GM23338 (cell line): Measurements from ENCODE around the gene HOXB6. TPM values are rescaled to one million over a fixed set of nuclear protein-coding genes. Genes with fewer than 3 reads are reported as not detected.

Experiments used
- ATAC-seq: fragments of 200-7000 bp; cut with Tn5 transposase; 3 replicates; pipeline ENCODE4 v1.9.1; 2020
- DNase-seq: peaks from one replicate; pipeline ENCODE4 v3.0.0-alpha.2; 2015; ENCODE audit warnings: low spot score
- H2AFZ ChIP-seq: fragments of 200-600 bp; sonication (generic); 2 replicates; pipeline ENCODE4 v1.8.0; 2016; ENCODE audit warnings: antibody characterized with exemption, mild to moderate bottlenecking, moderate library complexity
- H3F3A ChIP-seq: fragments of 200-600 bp; sonication (generic); replicated peaks from 2 replicates; pipeline ENCODE4 v1.8.0; 2017; ENCODE audit warnings: antibody characterized with exemption, mixed run types, low read depth
- H3K27ac ChIP-seq: fragments of 200-600 bp; sonication (generic); 2 replicates; pipeline ENCODE4 v1.6.1; 2016; ENCODE audit warnings: low read depth
- H3K27me3 ChIP-seq: fragments of 200-600 bp; sonication (generic); 2 replicates; pipeline ENCODE4 v1.8.0; 2016; ENCODE audit warnings: mild to moderate bottlenecking, mixed run types, moderate library complexity; ENCODE audit not compliant: insufficient read depth
- H3K36me3 ChIP-seq: fragments of 200-600 bp; sonication (generic); 2 replicates; pipeline ENCODE4 v1.8.0; 2016; ENCODE audit warnings: mild to moderate bottlenecking; ENCODE audit not compliant: insufficient read depth
- H3K4me1 ChIP-seq: fragments of 200-600 bp; sonication (generic); 2 replicates; pipeline ENCODE4 v1.8.0; 2016; ENCODE audit warnings: mild to moderate bottlenecking, moderate library complexity; ENCODE audit not compliant: insufficient read depth
- H3K4me2 ChIP-seq: fragments of 200-600 bp; sonication (generic); 2 replicates; pipeline ENCODE4 v1.7.1; 2017; ENCODE audit warnings: mixed run types
- H3K4me3 ChIP-seq: fragments of 200-600 bp; sonication (generic); 2 replicates; pipeline ENCODE4 v1.6.1; 2016; ENCODE audit warnings: mixed run types
- H3K79me2 ChIP-seq: fragments of 200-600 bp; sonication (generic); replicated peaks from 2 replicates; pipeline ENCODE4 v1.8.0; 2017; ENCODE audit warnings: mild to moderate bottlenecking; ENCODE audit not compliant: insufficient read depth
- H3K9me2 ChIP-seq: fragments of 200-600 bp; sonication (generic); 2 replicates; pipeline ENCODE4 v1.8.0; 2017; ENCODE audit not compliant: insufficient read depth
- H4K20me1 ChIP-seq: fragments of 200-600 bp; sonication (generic); replicated peaks from 2 replicates; pipeline ENCODE4 v1.8.0; 2017; ENCODE audit warnings: mild to moderate bottlenecking; ENCODE audit not compliant: insufficient read depth
- H3K27ac Mint-ChIP-seq: 2 replicates; pipeline ENCODE4 v1.8.0; 2020; ENCODE audit warnings: inconsistent platforms, mild to moderate bottlenecking, moderate library complexity, mixed read lengths
- H3K27me3 Mint-ChIP-seq: 3 replicates; pipeline ENCODE4 v1.8.0; 2022; ENCODE audit warnings: low read depth, mild to moderate bottlenecking, moderate library complexity, mixed read lengths, inconsistent platforms; ENCODE audit not compliant: insufficient read depth, poor library complexity
- H3K36me3 Mint-ChIP-seq: 3 replicates; pipeline ENCODE4 v1.8.0; 2021; ENCODE audit warnings: low read depth, mild to moderate bottlenecking, inconsistent platforms, moderate library complexity, mixed read lengths
- H3K4me1 Mint-ChIP-seq: 3 replicates; pipeline ENCODE4 v1.8.0; 2020; ENCODE audit warnings: mild to moderate bottlenecking, inconsistent platforms, mixed read lengths
- H3K4me3 Mint-ChIP-seq: 3 replicates; pipeline ENCODE4 v1.8.0; 2021; ENCODE audit warnings: moderate library complexity, mild to moderate bottlenecking, inconsistent platforms, mixed read lengths
- H3K9me3 Mint-ChIP-seq: 3 replicates; pipeline ENCODE4 v1.8.0; 2020; ENCODE audit warnings: moderate library complexity, mild to moderate bottlenecking, inconsistent platforms, mixed read lengths
- EZH2 ChIP-seq: fragments of 200-600 bp; sonication (generic); IDR thresholded peaks from one replicate; pipeline ENCODE4 v1.8.0; 2017; ENCODE audit warnings: antibody characterized with exemption, mild to moderate bottlenecking, low read depth; ENCODE audit not compliant: unreplicated experiment
- POLR2AphosphoS5 ChIP-seq: IDR thresholded peaks from 2 replicates; pipeline ENCODE4 v1.6.1; 2016; ENCODE audit warnings: antibody characterized with exemption, low read depth
- STAT1 ChIP-seq: IDR thresholded peaks from one replicate; pipeline ENCODE4 v1.6.1; 2016; ENCODE audit warnings: antibody characterized with exemption; ENCODE audit not compliant: unreplicated experiment
- ZNF331 ChIP-seq: fragments of 250-450 bp; sonication (Bioruptor Pico); IDR thresholded peaks from 2 replicates; pipeline ENCODE4 v1.5.0; 2020; ENCODE audit warnings: low read depth, mild to moderate bottlenecking, moderate library complexity
- polyA plus RNA-seq: library from polyadenylated mRNA; unstranded; fragments of >200 nt; fragmentation: Nextera tagmentation; extraction: Ambion mirVana; gene quantifications from 2 replicates; pipeline ENCODE4 v1.2.1, GENCODE V29; 2016
- total RNA-seq: library from RNA; depleted of rRNA; stranded (reverse); fragments of >200 nt; shearing (Covaris generic); gene quantifications from 2 replicates; pipeline ENCODE4 v1.2.3, GENCODE V29; 2014
- TF ChIP-seq, protein P1 (sequence below): IDR thresholded peaks from one replicate; pipeline ENCODE4 v1.6.1; 2018; ENCODE audit warnings: antibody characterized with exemption; ENCODE audit not compliant: unreplicated experiment

Gene HOXB6
- total and polyA plus RNA-seq, 2 experiments from 2014 or later, result not detected

DNA sequence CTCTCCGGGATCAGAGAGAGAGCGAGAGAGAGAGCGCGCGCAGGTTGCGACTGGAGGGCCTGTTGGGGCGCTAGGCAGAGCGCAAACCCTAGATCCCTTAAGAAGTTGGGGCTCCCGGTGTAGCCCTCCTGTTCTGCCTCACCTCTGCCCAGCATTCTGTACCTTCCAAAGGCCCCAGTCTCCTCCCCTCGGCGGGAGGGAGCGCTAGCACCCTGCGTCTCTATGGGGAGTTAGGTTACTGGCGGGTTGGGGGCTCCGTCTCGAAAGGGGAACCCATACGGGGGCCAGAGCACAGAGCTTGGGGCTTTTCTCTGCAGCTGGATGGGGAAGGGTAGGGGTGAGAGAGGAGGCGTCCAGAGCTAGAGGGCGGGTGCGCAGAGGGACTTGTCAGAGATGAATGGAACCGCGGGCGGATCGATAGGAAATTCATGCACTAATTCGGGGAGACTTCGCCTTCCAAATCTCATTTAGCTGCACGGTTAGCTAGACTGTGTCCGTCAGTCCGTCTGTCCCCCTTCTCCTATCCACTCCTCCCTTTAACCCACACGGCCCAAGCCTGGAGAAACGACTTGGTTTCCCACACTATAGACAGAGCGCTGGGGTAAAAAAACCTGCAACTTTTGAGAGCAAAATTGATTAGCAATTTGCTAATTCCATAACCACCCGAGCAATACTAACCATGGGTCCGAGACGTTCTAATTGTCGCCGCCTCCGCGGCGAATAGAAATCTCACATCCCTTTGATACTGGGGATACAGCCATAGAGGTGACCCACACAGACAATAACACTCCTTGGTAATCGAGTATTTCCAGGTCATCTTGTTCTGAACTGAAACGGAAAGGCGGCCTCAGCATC lies 25.9 kb downstream of the HOXB6 start:
- Histone ChIP-seq H2AFZ (no peak overlapping the region), H3K4me3 (peak overlapping the region; percentile 42), H3K9me2 (no peaks in the 10 kb centered on the region), H4K20me1 (peaks cover 62% of the 10 kb centered on the region), H3K27me3 (peaks cover 100% of the 10 kb centered on the region), H3K79me2 (no peaks in the 10 kb centered on the region), H3K36me3 (no peaks in the 10 kb centered on the region), H3K4me2 (peak overlapping the region; percentile 66), H3K4me1 (peaks cover 59% of the 10 kb centered on the region), H3F3A (peaks cover 57% of the 10 kb centered on the region), H3K27ac (no peak overlapping the region)
- TF ChIP-seq EZH2 (peak; percentile 92), STAT1 (no peak), ZNF331 (CRISPR knock-in tag) (no peak)
- Mint-ChIP-seq H3K9me3 (peaks cover 10% of the 10 kb centered on the region), H3K4me3 (peak overlapping the region; percentile 21; the same call in 2 of the 3 replicates), H3K27ac (no peak overlapping the region), H3K36me3 (no peaks in the 10 kb centered on the region), H3K4me1 (peaks cover 31% of the 10 kb centered on the region), H3K27me3 (peaks cover 59% of the 10 kb centered on the region)
- peak; percentile 19 for ATAC-seq
- DNase-seq, result no peak

DNA sequence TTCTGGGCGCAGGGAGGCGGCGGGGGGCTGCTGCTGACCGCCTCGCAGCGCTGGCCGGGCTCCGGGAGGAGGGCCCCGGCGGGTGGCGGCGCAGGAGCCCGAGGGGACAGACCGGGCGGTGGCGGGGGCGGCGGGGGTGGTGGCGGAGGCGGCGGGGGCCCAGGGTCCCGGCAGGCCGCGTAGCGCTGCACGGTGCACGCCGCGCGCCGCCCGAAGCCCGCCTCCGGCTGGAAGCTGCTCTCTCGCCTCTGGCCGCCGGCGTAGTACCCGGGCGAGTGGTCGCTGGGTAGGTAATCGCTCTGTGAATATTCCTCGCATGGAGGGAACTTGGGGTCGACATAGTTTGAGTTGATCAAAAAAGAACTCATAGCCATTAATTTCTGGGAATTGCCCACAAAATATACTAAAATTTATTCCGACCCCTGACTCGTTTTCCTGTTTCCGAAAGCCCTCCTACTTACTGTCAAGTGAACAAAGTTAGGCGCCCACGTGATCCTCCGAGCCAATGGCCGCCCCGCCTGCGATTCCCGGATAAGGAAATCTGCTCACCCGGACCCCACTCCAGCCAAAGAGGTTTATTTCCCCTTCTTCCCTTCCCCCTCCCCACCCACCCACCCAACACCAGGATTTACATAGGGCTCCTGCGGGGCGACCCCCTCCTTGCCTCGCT lies 26.7 kb downstream of the HOXB6 start, which contains the start of gene HOXB4:
Gene HOXB4, minus strand, starts transcription at position 405 of the 670 bp plus-strand sequence. Its CDS starts 31 bp downstream, at position 374.
- Histone ChIP-seq H2AFZ (no peak within 1 kb of the TSS), H3K79me2 (no peaks in the 10 kb centered on the region), H3K36me3 (no peaks in the 10 kb centered on the region), H4K20me1 (peaks cover 59% of the 10 kb centered on the region), H3K9me2 (no peaks in the 10 kb centered on the region), H3K27me3 (peaks cover 100% of the 10 kb centered on the region), H3F3A (peaks cover 60% of the 10 kb centered on the region), H3K4me2 (peak within 1 kb of the TSS; percentile 66), H3K4me3 (peak within 1 kb of the TSS; percentile 42), H3K4me1 (peaks cover 66% of the 10 kb centered on the region), H3K27ac (no peak within 1 kb of the TSS)
- TF ChIP-seq, protein P1, sequence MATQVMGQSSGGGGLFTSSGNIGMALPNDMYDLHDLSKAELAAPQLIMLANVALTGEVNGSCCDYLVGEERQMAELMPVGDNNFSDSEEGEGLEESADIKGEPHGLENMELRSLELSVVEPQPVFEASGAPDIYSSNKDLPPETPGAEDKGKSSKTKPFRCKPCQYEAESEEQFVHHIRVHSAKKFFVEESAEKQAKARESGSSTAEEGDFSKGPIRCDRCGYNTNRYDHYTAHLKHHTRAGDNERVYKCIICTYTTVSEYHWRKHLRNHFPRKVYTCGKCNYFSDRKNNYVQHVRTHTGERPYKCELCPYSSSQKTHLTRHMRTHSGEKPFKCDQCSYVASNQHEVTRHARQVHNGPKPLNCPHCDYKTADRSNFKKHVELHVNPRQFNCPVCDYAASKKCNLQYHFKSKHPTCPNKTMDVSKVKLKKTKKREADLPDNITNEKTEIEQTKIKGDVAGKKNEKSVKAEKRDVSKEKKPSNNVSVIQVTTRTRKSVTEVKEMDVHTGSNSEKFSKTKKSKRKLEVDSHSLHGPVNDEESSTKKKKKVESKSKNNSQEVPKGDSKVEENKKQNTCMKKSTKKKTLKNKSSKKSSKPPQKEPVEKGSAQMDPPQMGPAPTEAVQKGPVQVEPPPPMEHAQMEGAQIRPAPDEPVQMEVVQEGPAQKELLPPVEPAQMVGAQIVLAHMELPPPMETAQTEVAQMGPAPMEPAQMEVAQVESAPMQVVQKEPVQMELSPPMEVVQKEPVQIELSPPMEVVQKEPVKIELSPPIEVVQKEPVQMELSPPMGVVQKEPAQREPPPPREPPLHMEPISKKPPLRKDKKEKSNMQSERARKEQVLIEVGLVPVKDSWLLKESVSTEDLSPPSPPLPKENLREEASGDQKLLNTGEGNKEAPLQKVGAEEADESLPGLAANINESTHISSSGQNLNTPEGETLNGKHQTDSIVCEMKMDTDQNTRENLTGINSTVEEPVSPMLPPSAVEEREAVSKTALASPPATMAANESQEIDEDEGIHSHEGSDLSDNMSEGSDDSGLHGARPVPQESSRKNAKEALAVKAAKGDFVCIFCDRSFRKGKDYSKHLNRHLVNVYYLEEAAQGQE, result no peak
- TF ChIP-seq POLR2AphosphoS5, result no peak
- TF ChIP-seq EZH2, result peak; percentile 60
- DNase-seq (peak; percentile 85), ATAC-seq (peak; percentile 20)
- Mint-ChIP-seq H3K9me3 (peaks cover 10% of the 10 kb centered on the region), H3K27me3 (peaks cover 51% of the 10 kb centered on the region), H3K27ac (no peak within 1 kb of the TSS), H3K4me1 (peaks cover 31% of the 10 kb centered on the region), H3K4me3 (peak within 1 kb of the TSS; percentile 64), H3K36me3 (no peaks in the 10 kb centered on the region)
